NCI-H2227 (cell line): ENCODE results near the gene ASB3.
"Not testable (repeated sequence)": the region's sequence is repeated elsewhere in the genome, so short reads cannot be mapped to it uniquely, and the experiment has no call there.

ENCODE experiments used
- DNase-seq: peaks from one replicate; lab custom pipeline; 2025; ENCODE audit not compliant: unreplicated experiment; lab: John Stamatoyannopoulos, UW

The ASB3 gene

GRCh38 chr2:53744395-53745065 lies 42.2 kb downstream of the ASB3 start:
- no peak for DNase-seq

- peak; percentile 59 for DNase-seq
These were observed 46.6 kb downstream of the ASB3 start for GRCh38 chr2:53740170-53740569.

- DNase-seq: no peak
These were observed 47.7 kb downstream of the ASB3 start for GRCh38 chr2:53739032-53739431.

GRCh38 chr2:53737091-53737490 lies 49.7 kb downstream of the ASB3 start:
- no peak for DNase-seq

GRCh38 chr2:53729143-53729762 lies 57.5 kb downstream of the ASB3 start:
- DNase-seq: no peak

- DNase-seq: no peak
These were observed 58.8 kb downstream of the ASB3 start for GRCh38 chr2:53727921-53728320.

- DNase-seq: no peak
These were observed 61.1 kb downstream of the ASB3 start for GRCh38 chr2:53725662-53726061.

- no peak for DNase-seq
These were observed 62.2 kb downstream of the ASB3 start for GRCh38 chr2:53724536-53724935.

GRCh38 chr2:53720944-53721343 lies 65.8 kb downstream of the ASB3 start:
- not testable (repeated sequence) for DNase-seq

- DNase-seq: no peak
These were observed 71.2 kb downstream of the ASB3 start for GRCh38 chr2:53715568-53715967.

GRCh38 chr2:53711271-53711780 lies 75.4 kb downstream of the ASB3 start:
- DNase-seq: no peak

- no peak for DNase-seq
These were observed 77.8 kb downstream of the ASB3 start for GRCh38 chr2:53708988-53709387.

- no peak for DNase-seq
These were observed 85.5 kb downstream of the ASB3 start for GRCh38 chr2:53701221-53701620.

- DNase-seq: no peak
These were observed 89.1 kb downstream of the ASB3 start for GRCh38 chr2:53697686-53698085.

- no peak for DNase-seq
These were observed 89.7 kb downstream of the ASB3 start for GRCh38 chr2:53697092-53697491.

GRCh38 chr2:53695575-53695974 lies 91.2 kb downstream of the ASB3 start:
- no peak for DNase-seq

GRCh38 chr2:53694096-53694771 lies 92.5 kb downstream of the ASB3 start:
- no peak for DNase-seq

- DNase-seq: no peak
These were observed 95.9 kb downstream of the ASB3 start for GRCh38 chr2:53690876-53691275.

- no peak for DNase-seq
These were observed 113.8 kb downstream of the ASB3 start for GRCh38 chr2:53672881-53673522.

GRCh38 chr2:53670331-53670730 lies 116.4 kb downstream of the ASB3 start:
- no peak for DNase-seq

GRCh38 chr2:53668624-53669026 lies 118.1 kb downstream of the ASB3 start:
- DNase-seq: no peak

GRCh38 chr2:53667130-53667529 lies 119.6 kb downstream of the ASB3 start:
- not testable (repeated sequence) for DNase-seq
